ENCODE measurements around the gene SGSH.
A peak's percentile ranks its signal among the peaks of the same experiment; 100 is the strongest.

Gene SGSH

GRCh38 chr17:80225230-80225629, 5.1 kb upstream of the SGSH start:
- DNase-seq: no peak

DNA sequence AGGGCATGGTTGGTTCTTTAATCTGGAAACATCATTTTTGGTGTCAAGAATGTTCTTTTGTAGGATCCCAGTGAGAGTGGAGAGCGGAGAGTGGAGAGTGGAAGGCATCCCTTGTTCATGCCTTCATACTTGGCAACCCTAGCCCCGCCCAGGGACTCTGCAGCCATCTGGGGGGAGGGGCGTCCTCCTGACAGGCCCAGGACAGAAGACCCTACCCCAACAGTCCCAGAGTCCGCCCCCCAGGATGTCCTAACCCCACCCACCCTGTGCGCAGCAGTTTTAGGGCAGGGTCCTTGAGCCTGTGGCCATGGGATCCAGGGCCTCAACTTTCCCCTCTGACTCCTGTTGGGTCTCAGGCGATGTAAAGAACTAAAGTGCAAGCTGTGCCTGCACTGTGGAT, 4.5 kb upstream of the SGSH start:
- no peak for DNase-seq

- no peak for DNase-seq
These were observed 3.8 kb upstream of the SGSH start for GRCh38 chr17:80223838-80224497.

- DNase-seq: no peak
These were observed 3.1 kb upstream of the SGSH start for GRCh38 chr17:80223142-80223815.

DNA sequence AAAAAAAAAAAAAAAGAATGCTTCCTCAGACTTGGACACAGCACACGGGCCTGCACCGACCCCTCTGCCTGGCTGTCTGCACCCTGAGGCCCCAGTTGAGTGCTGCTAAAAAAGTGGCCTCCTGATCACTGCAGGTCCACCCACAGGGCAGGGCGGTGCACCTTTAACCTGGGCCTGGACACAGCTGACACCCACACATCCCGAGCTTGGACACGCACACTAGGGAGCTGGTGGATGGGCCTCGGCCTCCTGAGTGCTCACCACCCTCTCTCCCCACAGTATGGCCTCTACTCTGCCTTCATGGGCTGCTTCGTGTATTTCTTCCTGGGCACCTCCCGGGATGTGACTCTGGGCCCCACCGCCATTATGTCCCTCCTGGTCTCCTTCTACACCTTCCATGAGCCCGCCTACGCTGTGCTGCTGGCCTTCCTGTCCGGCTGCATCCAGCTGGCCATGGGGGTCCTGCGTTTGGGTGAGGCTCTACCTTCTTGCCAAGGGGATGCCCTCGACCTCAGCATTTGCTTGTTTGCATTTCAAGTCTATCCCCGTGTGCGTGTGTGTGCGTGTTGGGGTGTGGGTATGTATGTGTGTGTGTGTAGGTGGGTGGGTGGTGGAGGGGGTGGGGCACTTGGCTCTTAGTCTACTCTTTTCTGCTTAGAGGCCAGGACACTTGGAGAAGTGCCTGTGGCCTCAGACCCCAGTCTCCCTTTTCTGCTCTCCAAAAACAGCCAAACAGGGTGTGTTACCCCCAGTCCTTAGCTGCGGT, 2.4 kb upstream of the SGSH start:
- no peak for DNase-seq

DNA sequence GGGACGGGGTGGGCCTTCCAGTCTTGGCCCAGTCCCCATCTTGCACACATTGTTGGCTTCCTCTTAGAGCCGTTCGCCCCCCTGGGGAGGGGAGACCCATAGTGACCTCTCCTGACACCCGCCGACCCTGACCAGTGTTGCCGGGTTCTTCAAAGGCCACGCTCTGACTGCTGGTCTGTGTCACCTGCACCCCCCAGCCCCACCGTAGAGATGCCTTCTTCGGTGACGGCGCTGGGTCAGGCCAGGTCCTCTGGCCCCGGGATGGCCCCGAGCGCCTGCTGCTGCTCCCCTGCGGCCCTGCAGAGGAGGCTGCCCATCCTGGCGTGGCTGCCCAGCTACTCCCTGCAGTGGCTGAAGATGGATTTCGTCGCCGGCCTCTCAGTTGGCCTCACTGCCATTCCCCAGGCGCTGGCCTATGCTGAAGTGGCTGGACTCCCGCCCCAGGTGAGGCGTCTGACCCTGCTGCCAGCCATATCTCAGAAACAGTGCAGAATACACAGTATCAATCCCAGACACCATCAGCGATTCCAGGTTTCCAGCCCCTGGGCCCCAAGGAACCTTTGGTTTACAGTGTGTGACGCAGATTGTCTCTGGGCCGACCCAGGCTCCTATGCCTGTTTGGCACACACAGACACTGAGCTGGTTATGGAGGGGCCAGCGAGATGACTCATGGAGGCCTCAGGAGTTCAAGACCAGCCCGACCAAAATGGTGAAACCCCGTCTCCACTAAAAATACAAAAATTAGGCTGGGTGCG, 1.4 kb upstream of the SGSH start:
- no peak for DNase-seq

DNA sequence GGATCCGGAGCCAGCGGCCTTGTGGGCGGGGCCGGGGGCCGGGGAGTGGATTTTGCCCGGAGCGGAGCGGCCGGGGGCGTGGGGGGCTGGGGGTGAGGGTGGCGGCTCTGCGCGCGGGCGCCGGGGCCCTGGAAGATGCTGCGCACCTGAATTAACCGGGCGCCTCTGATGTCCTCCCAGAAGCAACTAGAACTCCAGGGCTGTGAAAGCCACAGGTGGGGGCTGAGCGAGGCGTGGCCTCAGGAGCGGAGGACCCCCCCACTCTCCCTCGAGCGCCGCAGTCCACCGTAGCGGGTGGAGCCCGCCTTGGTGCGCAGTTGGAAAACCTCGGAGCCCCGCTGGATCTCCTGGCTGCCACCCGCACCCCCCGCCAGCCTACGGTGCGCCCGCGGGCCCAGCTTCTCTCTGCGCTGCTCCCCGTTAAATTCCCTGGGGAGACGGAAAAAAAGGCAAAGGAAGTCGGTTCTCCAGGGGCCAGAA, 643 bp upstream of the SGSH start:
- DNase-seq: no peak

GRCh38 chr17:80219763-80220053, 425 bp downstream of the SGSH start:
- DNase-seq: no peak

DNA sequence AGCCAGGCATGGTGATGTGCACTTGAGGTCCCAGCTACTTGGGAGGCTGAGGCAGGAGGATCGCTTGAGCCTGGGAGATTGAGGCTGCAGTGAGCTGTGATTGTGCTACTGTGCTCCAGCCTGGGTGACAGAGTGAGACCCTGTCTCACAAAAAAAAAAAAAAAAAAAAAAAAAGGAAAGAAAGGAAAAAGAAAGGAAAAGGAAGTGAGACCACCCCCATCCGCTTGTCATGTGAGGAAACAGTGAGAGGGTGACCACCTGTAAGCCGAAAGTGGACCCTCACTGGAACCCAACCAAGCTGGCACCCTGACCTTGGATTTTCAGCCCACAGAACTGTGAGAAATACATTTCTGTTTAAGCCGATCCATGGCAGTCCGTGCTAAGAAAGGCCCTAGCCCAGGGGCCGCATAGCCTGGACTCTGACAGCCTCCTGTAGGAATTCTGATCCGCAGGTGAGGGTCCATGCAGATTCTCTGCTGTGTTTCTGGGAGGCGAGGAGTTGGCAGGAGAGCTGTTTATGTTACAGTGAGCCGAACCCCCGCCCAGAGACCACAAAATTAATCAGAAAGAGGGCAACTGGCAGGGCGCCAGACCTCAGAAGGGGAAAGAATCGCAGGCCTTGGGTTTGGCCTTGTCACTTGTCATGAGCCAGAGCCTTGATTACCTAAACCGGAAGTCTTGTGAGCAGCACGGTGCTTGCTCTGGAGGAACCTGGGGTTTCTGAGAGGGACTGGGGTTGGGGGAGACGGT, 945 bp downstream of the SGSH start:
- peak; percentile 86 to 91 (median 86) for DNase-seq

DNA sequence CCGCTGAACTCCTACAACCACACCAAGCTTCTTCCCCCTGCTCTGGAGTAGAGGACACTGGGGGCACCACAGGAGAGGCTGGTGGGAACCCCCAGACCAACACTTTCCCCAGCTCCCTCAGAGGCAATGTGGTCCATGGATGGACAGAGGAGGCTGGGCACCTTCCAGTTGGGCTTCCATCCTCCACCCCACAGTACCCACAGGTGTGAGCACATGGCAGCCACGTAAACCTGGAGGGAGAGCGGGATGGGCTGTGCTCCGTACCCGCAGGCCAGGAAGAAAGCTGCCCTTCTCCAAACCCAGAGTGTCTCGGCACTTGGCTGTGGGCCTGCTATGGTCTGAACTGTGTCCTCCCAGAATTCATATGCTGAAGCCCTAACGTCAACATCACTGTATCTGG, 1.7 kb downstream of the SGSH start:
- no peak for DNase-seq

- DNase-seq: no peak
These were observed 2.3 kb downstream of the SGSH start for GRCh38 chr17:80217703-80218362.

DNA sequence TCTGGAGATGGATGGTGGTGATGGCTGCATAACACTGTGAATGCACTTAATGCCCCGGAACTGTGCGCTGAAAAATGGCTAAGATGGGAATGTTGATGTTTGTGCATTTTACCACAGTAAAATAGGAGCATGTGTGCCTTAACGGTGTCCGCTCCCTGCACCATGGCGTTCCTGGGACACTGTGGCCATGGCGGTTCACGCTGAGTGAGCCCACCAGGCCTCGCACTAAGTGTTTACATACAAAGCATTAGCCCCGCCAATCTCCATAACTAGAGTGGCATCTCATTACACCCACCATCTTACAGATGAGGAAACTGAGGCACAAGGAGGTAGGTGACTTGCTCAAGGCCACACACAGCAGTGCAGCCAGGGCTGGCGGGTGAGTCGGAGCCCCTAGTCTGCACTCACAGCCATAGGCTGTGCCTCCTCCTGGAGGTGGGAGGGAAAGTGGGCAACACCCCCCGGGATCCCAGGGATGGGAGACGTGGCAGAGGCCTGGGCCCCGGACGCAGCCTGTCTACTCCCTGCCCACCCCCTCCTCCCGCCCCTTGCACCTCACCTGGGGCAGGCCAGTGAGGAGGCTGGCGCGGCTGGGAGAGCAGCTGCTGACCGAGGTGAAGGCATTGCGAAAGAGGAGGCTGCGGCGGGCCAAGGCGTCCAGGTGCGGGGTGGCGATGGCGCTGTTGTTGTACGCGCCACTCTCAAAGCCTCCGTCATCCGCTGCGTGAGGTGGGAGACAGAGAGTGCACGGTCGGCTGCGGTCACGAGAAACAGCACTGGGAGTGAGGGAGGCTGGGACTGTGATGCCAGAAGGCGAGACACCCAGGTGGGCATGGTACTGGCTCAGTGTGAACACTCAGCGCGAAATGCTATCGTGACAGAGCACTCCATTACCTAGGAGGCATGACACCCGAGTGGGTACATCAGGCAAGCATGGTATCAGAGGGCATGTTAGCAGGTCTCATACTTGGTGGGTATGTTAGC, 3.4 kb downstream of the SGSH start:
- DNase-seq: no peak

- no peak for DNase-seq
These were observed 5.3 kb downstream of the SGSH start for GRCh38 chr17:80214878-80215210.

GRCh38 chr17:80214012-80214877, 5.9 kb downstream of the SGSH start:
- DNase-seq: no peak

- DNase-seq: no peak
These were observed 6.5 kb downstream of the SGSH start for GRCh38 chr17:80213643-80213975.

GRCh38 chr17:80212962-80213642, 7.0 kb downstream of the SGSH start:
- no peak for DNase-seq

GRCh38 chr17:80212511-80212910, 7.6 kb downstream of the SGSH start:
- no peak for DNase-seq

DNA sequence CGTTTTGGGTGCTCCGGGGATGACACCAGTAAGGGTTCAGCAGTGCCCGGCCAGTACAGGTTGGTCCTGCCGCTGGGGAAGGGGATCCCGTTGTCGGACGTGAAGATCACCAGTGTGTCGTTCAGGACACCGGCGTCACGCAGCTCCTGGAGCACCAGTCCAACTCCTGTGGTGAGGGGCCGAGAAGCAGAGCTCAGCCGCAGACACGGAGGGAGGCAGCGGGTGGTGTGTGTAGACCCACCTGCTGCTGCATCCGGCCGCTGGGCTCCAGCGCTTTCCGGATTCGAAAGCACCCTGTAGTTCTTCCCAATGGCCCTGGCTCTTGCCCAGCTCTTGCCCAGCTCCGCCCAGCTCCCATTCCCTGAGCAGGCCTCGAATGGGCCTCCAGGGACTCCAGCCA, 8.0 kb downstream of the SGSH start:
- DNase-seq: no peak

GRCh38 chr17:80210348-80211108, 9.6 kb downstream of the SGSH start:
- no peak for DNase-seq

All from activated CD4-positive, CD25-positive, alpha-beta regulatory T cell (primary cell).